Pancreas (tissue), 10 donors: ENCODE data around the gene CLTA. TPM values are rescaled to one million over a fixed set of nuclear protein-coding genes. Genes with fewer than 3 reads are reported as not detected.

Source experiments
- ATAC-seq, 4 donors: fragments of 200-7000 bp; cut with Tn5 transposase; one replicate each; pipeline versions ENCODE4 v1.8.0 to v1.9.1; 2020; ENCODE audit warnings: mild to moderate bottlenecking in 4 of 4, moderate library complexity in 4 of 4
- DNase-seq, 6 donors: peaks; one replicate each; pipeline ENCODE4 v3.0.0-alpha.2; 2020
- FAIRE-seq: peaks from 2 replicates; lab custom pipeline; 2012; peaks lifted over from hg19 to GRCh38; lab: Jason Lieb, UNC
- H3K27ac ChIP-seq, 4 donors: fragments of 200-600 bp; sonication (generic); 1 replicate in 3 of 4; 2 replicates in 1 of 4; pipeline versions ENCODE4 v1.5.0 to v1.8.0; 2020
- H3K27me3 ChIP-seq, 4 donors: fragments of 200-600 bp; one replicate each; pipeline ENCODE4 v1.8.0; 2021
- H3K36me3 ChIP-seq, 3 donors: fragments of 200-600 bp; sonication (generic) in 1 of 3; one replicate each; pipeline versions ENCODE4 v1.5.0 to v1.8.0; 2020 to 2021
- H3K4me1 ChIP-seq, 3 donors: fragments of 200-600 bp; one replicate each; pipeline ENCODE4 v1.8.0; 2021
- H3K4me3 ChIP-seq, 4 donors: fragments of 200-600 bp; sonication (generic) in 2 of 4; one replicate each; pipeline versions ENCODE4 v1.5.0 to v1.8.0; 2020 to 2021
- H3K9me3 ChIP-seq, 4 donors: fragments of 200-600 bp; one replicate each; pipeline ENCODE4 v1.8.0; 2021
- CTCF ChIP-seq, 4 donors: fragments of 200-600 bp; sonication (generic) in 3 of 4; IDR thresholded peaks; one replicate each; pipeline versions ENCODE4 v1.5.0 to v1.8.0; 2021; ENCODE audit warnings: antibody characterized with exemption in 4 of 4
- WGBS, 2 donors: extraction: QIAGEN DNeasy Blood & Tissue Kit; methylation state at CpG; one replicate each; pipeline ENCODE4 v1.1.7; 2013; 5-methylcytosine and 5-hydroxymethylcytosine counted together
- intact Hi-C, 3 donors: fragments of 100-400 bp; cut with DNase I; formaldehyde crosslinking; loops; one replicate each; pipeline versions ENCODE4 v1.11.1 to v1.14.2; 2022
- polyA plus RNA-seq, 2 donors: library from polyadenylated mRNA; stranded (reverse); fragments of 200-250 nt; gene quantifications; one replicate each; pipeline ENCODE4 v1.2.3, GENCODE V29; 2013
- total RNA-seq, 6 donors: library from RNA; stranded (reverse); fragmentation: NEBNext Ultra II Directional in 4 of 6; extraction: Animal tissue kit (Norgen Biotek cat#: 25700) in 4 of 6; gene quantifications; one replicate each; pipeline versions ENCODE4 v1.2.1 to v1.2.4, GENCODE V29; 2021 to 2023
- donor health status: healthy with polysubstance abuse.
- donor health status: DM: no; HTN: no; CAD: no; lungs with moderate emphysema.
- donor health status: DM: no; HTN: no; CAD: no.
- donor health status: control.
- donor health status: control.
- donor health status: Bipolar disorder and iron deficiency.
- donor health status: DM: yes; HTN: yes; CAD: no.
- donor health status: DM: no; HTN: no; CAD: no.
- donor health status: DM: no; HTN: no; CAD: no.
- donor health status: DM: yes; HTN: yes; CAD: no.

CLTA gene
- total and polyA plus RNA-seq, 8 donors = 49.2 to 102 (median 77.7) TPM

- intact Hi-C loops = no loop called here
- TF ChIP-seq CTCF (IDR thresholded peaks at IDR 0.05) = no peak
Observed at GRCh38 chr9:36187414-36187813, 3.3 kb upstream of the CLTA start.

GRCh38 chr9:36188212-36188611, 2.5 kb upstream of the CLTA start:
- 65 to 73% methylated on average over 5 of the region's 5 CpGs for WGBS, 2 donors
- no peak for FAIRE-seq
- Histone ChIP-seq H3K27me3 (no peaks in the 10 kb centered on the region), H3K27ac (no peak overlapping the region), H3K4me1 (peaks cover 10 to 17% (median 14%) of the 10 kb centered on the region in 3 donors), H3K9me3 (no peaks in the 10 kb centered on the region), H3K4me3 (no peak overlapping the region), H3K36me3 (no peaks in the 10 kb centered on the region)
- no peak for ATAC-seq
- intact Hi-C loops = no loop called here
- DNase-seq = no peak
- no peak for TF ChIP-seq CTCF (IDR thresholded peaks at IDR 0.05)

More at GRCh38 chr9:36187414-36187813, 3.3 kb upstream of the CLTA start:
- Histone ChIP-seq H3K27ac (no peak overlapping the region), H3K36me3 (no peaks in the 10 kb centered on the region), H3K4me1 (peaks cover 2 to 9% (median 6%) of the 10 kb centered on the region in 3 donors), H3K9me3 (no peaks in the 10 kb centered on the region), H3K27me3 (no peaks in the 10 kb centered on the region), H3K4me3 (no peak overlapping the region)
- no peak for ATAC-seq
- FAIRE-seq = no peak
- DNase-seq = no peak

GRCh38 chr9:36189976-36190375, 745 bp upstream of the CLTA start:
- DNase-seq = no peak
- intact Hi-C loops = no loop called here
- peaks cover 14 to 34% (median 20%) of the 10 kb centered on the region in 3 donors for H3K4me1 ChIP-seq
- H3K27me3 ChIP-seq = no peaks in the 10 kb centered on the region
- FAIRE-seq = no peak
- no peaks in the 10 kb centered on the region for H3K9me3 ChIP-seq
- peak overlapping the region; percentile 79 to 93 (median 88) for H3K27ac ChIP-seq
- H3K4me3 ChIP-seq = peak overlapping the region; percentile 64 to 95 (median 83)
- H3K36me3 ChIP-seq = no peaks in the 10 kb centered on the region
- no peak for TF ChIP-seq CTCF (IDR thresholded peaks at IDR 0.05)
- ATAC-seq = peak in 2 of 4 donors; percentile 12 to 17
- 4% methylated on average over 9 of the region's 9 CpGs for WGBS, 2 donors

- Histone ChIP-seq H3K4me1 (peaks cover 14 to 34% (median 20%) of the 10 kb centered on the region in 3 donors), H3K4me3 (peak overlapping the region; percentile 64 to 95 (median 83)), H3K36me3 (no peaks in the 10 kb centered on the region), H3K27me3 (no peaks in the 10 kb centered on the region), H3K27ac (peak overlapping the region; percentile 79 to 93 (median 88)), H3K9me3 (no peaks in the 10 kb centered on the region)
- FAIRE-seq (no peak), ATAC-seq (peak; percentile 14 to 39 (median 26)), DNase-seq (no peak)
- no peak for TF ChIP-seq CTCF (IDR thresholded peaks at IDR 0.05)
- 0% methylated on average over 18 of the region's 18 CpGs for WGBS, 2 donors
- intact Hi-C loops = no loop called here
Observed at GRCh38 chr9:36191290-36191645, 547 bp downstream of the CLTA start.

GRCh38 chr9:36191686-36192085, 965 bp downstream of the CLTA start:
- no peak for FAIRE-seq
- Histone ChIP-seq H3K27me3 (no peaks in the 10 kb centered on the region), H3K36me3 (no peaks in the 10 kb centered on the region), H3K9me3 (no peaks in the 10 kb centered on the region), H3K27ac (peak overlapping the region in 2 of 4 donors; percentile 85 to 92), H3K4me3 (peak overlapping the region; percentile 64 to 95 (median 83)), H3K4me1 (peaks cover 14 to 34% (median 20%) of the 10 kb centered on the region in 3 donors)
- TF ChIP-seq CTCF (IDR thresholded peaks at IDR 0.05) = no peak
- DNase-seq = no peak
- WGBS, 2 donors = 0 to 1% methylated on average over 7 of the region's 7 CpGs
- intact Hi-C loops = no loop called here
- ATAC-seq = no peak
